Glutamatergic neuron (in vitro differentiated cells): ENCODE data around the gene POLRMT. TPM values are rescaled to one million over a fixed set of nuclear protein-coding genes. Genes with fewer than 3 reads are reported as not detected.

Experiments
- DNase-seq: peaks from one replicate; pipeline ENCODE4 v3.0.0; 2022
- H3K27ac Mint-ChIP-seq: one replicate; pipeline ENCODE4 v1.8.0; 2020; ENCODE audit warnings: mild to moderate bottlenecking, mixed read lengths, inconsistent platforms; ENCODE audit not compliant: unreplicated experiment
- H3K27me3 Mint-ChIP-seq: one replicate; pipeline ENCODE4 v1.8.0; 2020; ENCODE audit warnings: mild to moderate bottlenecking, moderate library complexity, mixed read lengths, inconsistent platforms; ENCODE audit not compliant: unreplicated experiment
- H3K36me3 Mint-ChIP-seq: one replicate; pipeline ENCODE4 v1.8.0; 2020; ENCODE audit warnings: mild to moderate bottlenecking, mixed read lengths, inconsistent platforms; ENCODE audit not compliant: unreplicated experiment
- H3K4me1 Mint-ChIP-seq: one replicate; pipeline ENCODE4 v1.8.0; 2020; ENCODE audit warnings: mild to moderate bottlenecking, low read depth, mixed read lengths, inconsistent platforms; ENCODE audit not compliant: unreplicated experiment
- H3K4me3 Mint-ChIP-seq: one replicate; pipeline ENCODE4 v1.8.0; 2020; ENCODE audit warnings: mild to moderate bottlenecking, mixed read lengths, inconsistent platforms; ENCODE audit not compliant: unreplicated experiment
- H3K9me3 Mint-ChIP-seq: one replicate; pipeline ENCODE4 v1.8.0; 2020; ENCODE audit warnings: mild to moderate bottlenecking, moderate library complexity, mixed read lengths, inconsistent platforms; ENCODE audit not compliant: unreplicated experiment
- total RNA-seq: library from RNA; stranded (reverse); fragmentation: NEBNext Ultra II Directional; extraction: Animal tissue kit (Norgen Biotek cat#: 25700); gene quantifications from one replicate; pipeline ENCODE4 v1.2.1, GENCODE V29; 2021; ENCODE audit not compliant: unreplicated experiment
- TF ChIP-seq, protein P1 (sequence below): fragments of 200-600 bp; sonication (generic); IDR thresholded peaks from one replicate; pipeline ENCODE4 v1.5.0; 2021; ENCODE audit not compliant: partially characterized antibody, unreplicated experiment

POLRMT gene
- total RNA-seq, 1 donor from 2014 or later, result 79.9 TPM

DNA sequence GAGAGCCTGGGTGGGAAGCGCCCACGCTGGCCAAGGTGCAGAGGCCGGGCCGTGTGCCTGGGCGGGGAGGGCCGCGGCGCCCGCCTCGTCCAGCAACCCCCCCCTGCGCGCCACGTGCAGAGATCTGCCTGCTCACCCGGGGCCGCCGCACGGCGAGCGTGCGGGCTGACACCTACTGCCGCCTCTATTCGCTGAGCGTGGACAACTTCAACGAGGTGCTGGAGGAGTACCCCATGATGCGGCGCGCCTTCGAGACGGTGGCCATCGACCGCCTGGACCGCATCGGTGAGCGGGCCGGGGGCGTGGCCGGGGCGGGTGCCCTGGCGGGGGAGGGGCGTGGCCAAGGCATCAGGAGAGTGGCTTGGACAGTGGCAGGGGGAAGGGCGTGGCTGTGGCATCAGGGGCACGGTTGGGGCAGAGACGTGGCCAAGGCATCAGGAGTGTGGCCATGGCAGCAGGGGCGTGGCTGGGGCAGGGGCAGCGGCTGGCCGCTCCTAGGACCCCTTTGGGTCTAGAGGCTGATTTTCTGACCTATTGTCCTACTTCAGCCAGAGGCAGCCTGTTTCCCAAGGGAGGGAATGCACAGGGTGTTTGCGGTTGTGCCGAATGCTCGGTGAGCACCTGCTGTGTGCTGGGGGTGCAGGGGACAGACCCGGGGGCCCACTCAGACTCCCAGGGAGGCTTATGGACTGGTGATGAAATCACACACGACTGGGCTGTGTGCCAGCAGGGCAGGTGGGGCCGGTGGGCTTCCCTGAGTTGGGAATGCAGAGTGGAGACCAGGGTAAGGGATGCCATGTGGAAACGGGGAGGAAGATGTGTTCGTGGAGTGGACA, 19.4 kb downstream of the POLRMT start:
- Mint-ChIP-seq H3K9me3 (peaks cover 11% of the 10 kb centered on the region), H3K4me1 (peaks cover 9% of the 10 kb centered on the region), H3K4me3 (no peak overlapping the region), H3K36me3 (no peaks in the 10 kb centered on the region), H3K27ac (no peak overlapping the region), H3K27me3 (peaks cover 7% of the 10 kb centered on the region)
- TF ChIP-seq, protein P1, sequence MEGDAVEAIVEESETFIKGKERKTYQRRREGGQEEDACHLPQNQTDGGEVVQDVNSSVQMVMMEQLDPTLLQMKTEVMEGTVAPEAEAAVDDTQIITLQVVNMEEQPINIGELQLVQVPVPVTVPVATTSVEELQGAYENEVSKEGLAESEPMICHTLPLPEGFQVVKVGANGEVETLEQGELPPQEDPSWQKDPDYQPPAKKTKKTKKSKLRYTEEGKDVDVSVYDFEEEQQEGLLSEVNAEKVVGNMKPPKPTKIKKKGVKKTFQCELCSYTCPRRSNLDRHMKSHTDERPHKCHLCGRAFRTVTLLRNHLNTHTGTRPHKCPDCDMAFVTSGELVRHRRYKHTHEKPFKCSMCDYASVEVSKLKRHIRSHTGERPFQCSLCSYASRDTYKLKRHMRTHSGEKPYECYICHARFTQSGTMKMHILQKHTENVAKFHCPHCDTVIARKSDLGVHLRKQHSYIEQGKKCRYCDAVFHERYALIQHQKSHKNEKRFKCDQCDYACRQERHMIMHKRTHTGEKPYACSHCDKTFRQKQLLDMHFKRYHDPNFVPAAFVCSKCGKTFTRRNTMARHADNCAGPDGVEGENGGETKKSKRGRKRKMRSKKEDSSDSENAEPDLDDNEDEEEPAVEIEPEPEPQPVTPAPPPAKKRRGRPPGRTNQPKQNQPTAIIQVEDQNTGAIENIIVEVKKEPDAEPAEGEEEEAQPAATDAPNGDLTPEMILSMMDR, result no peak
- DNase-seq, result no peak

DNA sequence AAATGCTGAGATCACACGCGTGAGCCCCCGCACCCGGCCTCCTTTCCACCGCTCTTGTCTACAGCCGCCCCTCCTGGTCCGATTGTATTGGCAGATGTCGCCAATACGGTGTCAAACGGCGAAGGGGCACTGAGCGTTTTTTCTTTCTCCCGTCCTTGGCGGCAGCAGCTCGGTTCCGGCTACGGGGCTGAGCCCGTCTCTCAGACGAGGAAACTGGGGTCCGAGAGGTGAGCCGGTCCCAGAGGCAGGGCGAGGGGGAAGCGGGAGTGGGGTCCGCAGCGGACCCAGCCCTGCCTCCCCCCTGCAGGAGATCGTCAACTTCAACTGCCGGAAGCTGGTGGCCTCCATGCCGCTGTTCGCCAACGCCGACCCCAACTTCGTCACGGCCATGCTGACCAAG, 20.4 kb downstream of the POLRMT start:
- no peak for DNase-seq
- no peaks in the 10 kb centered on the region for H3K36me3 Mint-ChIP-seq
- peaks cover 9% of the 10 kb centered on the region for H3K4me1 Mint-ChIP-seq
- no peak overlapping the region for H3K4me3 Mint-ChIP-seq
- TF ChIP-seq, protein P1, result no peak
- peaks cover 8% of the 10 kb centered on the region for H3K9me3 Mint-ChIP-seq
- peaks cover 7% of the 10 kb centered on the region for H3K27me3 Mint-ChIP-seq
- H3K27ac Mint-ChIP-seq, result no peak overlapping the region

DNA sequence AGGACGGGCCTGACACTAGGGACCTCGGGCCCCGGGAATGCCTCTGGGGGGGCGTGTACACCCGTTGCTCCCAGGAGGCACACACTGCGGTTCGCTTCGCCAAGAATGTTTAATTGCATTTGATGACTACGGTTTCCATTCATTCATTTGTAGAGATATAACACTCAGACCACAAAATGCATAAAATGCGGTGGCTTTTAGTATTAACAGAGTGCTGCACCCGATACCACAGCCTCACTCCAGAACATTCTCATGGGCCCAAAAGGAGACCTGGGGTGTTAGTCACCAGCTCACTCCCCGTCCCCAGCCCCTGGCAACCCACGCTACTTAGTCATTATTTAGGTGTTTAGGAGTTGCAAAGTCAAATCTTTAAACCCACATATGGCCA, 21.9 kb downstream of the POLRMT start:
- DNase-seq, result no peak
- TF ChIP-seq, protein P1, result no peak
- peaks cover 9% of the 10 kb centered on the region for H3K4me1 Mint-ChIP-seq
- H3K4me3 Mint-ChIP-seq, result no peak overlapping the region
- peak overlapping the region; percentile 64 for H3K27ac Mint-ChIP-seq
- H3K9me3 Mint-ChIP-seq, result peaks cover 8% of the 10 kb centered on the region
- no peaks in the 10 kb centered on the region for H3K36me3 Mint-ChIP-seq
- peaks cover 10% of the 10 kb centered on the region for H3K27me3 Mint-ChIP-seq

DNA sequence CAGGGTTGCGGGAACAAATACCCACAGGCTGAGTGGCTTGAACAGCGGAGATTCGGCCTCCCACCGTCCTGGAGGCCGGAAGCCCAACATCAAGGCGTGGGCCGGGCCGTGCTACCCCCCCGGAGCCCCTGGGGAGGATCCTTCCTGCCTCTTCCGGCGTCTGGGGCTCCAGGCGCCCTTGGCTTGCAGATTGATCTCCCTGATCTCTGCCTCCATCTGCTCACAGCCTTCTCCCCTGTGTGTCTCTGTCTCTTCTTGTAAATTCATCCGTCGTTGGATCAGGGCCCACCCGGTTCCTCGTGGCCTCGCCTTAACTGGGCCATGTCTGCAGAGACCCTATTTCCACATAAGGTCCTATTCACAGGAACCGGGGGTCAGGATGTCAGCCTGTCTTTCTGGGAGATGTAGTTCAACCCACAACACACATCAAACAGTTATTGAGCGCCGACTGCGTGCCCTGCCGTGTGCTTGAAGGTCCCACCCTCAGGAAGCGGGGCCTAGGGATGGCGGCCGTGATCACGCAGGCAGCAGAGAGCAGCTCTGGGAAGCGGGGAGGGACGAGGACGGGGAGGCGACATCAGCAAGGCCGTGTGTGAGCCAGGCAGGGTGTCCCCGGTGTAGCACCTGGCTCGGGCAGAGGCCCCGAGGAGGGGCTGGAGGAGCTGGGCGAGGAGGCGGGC, 22.4 kb downstream of the POLRMT start:
- Mint-ChIP-seq H3K4me1 (peaks cover 9% of the 10 kb centered on the region), H3K36me3 (no peaks in the 10 kb centered on the region), H3K27ac (peak overlapping the region; percentile 96), H3K4me3 (peak overlapping the region; percentile 58), H3K27me3 (peaks cover 10% of the 10 kb centered on the region), H3K9me3 (peaks cover 8% of the 10 kb centered on the region)
- peak; percentile 83 for DNase-seq
- TF ChIP-seq, protein P1, result no peak
